HG03045 (cell line): ENCODE results near the gene NXN.
"Not testable (repeated sequence)": the region's sequence is repeated elsewhere in the genome, so short reads cannot be mapped to it uniquely, and the experiment has no call there.

Source experiments
- ATAC-seq: cut with Tn5 transposase; IDR thresholded peaks from one replicate; pipeline ENCODE4 v1.9.1; 2021; ENCODE audit warnings: mild to moderate bottlenecking, moderate library complexity; ENCODE audit not compliant: unreplicated experiment

NXN gene

DNA sequence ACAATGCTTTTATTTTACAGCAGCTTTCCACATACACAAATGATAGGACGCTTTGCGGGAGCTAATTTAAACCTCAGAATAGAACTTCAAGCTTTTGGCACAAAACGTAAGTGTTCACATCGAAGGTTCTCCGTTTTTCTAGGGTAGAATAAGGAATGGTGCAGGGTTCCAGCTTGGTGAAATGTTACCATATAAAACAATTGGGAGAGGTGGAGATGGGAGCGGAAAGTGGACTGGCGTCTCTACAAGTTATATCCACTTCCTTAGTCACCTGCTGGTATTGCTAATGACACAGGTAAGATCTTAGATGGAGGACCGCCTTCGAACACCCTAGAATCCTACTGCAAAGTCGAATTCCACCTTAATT is 1.7 kb upstream of the NXN start:
- ATAC-seq = no peak

DNA sequence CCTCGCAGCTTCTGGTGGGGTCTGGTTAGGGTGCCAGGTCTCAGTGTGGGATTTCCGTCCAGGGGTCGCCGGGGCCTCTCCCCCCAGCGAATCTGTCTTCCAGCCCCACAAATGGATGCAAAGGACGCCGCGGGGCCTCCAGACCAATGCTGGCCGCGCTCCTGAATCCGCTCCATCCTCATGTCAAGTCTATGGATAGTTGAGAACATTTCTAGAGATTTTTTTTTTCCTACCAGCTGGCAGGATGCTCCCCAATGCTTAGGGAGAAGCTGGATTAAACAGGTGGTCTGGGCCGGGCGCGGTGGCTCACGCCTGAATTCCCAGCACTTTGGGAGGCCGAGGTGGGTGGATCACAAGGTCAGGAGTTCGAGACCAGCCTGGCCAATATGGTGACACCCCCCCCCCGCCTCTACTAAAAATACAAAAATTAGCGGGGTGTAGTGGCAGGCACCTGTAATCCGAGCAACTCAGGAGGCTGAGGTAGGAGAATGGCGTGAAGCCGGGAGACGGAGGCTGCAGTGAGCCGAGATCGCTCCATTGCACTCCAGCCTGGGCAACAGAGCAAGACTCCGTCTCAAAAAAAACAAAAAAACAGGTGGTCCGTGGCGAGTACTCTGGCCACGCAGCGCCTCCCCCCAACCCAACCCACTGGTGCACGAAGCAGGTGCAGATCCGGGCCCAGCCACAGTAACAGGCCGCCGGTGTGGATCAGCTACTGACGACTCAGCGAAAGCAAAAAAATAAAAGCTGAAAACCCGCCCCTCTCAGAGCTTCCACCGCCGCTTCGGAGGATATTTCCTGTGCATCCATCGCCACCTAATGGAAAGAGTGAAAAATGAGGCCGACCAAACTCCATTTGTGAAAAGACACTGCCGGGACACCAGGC is 1.1 kb upstream of the NXN start:
- no peak for ATAC-seq

DNA sequence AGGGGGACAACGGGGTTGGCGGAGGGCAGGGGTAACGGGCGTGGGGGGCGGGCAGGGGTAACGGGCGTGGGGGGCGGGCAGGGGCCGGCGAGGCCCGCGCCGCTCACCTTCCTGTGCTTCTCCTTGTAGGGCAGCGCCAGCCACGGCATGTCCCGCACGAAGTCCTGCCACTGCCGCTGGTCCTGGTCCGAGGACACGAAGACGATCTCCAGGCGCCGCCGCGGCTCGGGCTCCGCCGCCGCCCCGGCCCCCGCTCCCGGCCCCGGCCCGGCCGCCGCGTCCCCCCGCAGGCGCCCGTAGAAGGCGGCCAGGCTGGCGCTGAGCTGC is 401 bp downstream of the NXN start:
- no peak for ATAC-seq

DNA sequence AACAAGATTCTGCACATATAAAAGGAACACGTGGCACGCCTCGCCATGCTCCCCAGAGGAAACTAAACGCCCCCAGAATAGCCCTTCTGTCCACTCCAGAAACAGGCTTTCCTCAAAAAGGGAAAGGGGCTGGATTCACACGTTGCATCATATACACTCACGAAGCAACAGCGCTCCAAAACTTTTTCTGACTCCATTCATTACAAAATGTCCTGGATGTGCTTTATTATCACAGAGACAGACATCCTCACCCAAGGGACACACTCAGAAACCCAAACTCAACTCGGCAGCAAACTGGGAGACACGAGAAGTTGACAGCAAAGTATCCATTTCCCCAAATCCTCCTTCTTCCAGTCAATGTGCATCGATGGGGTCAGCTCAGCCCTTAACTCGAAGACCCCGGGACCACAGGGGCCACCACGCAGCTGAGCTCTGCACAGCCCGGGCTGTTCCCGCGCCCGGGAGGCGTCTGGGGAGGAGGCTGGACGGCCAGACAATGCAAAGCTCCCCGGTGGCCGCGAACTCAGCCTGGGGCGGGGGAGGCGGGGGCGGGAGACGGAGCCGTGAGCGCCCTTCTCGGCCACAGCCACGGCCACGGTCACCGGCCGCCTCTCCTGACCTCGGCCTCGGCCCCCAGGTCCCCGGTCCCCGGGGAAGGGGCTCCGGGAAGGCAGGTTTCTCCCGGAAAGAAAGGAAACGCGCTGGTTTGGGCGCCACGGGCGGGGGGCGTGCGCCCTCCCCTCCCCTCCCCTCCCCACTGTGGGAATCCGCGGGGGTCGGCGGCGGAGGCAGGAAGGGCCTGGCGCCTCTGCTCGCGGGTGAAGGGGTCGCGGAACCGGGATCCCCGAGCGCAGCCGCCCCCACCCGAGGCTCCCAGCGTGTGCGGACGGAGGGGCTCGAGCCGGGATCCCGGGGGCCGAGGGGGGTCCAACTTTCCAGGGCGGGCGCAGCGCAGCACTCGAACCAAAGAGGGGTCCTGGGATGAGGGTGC is 1.2 kb downstream of the NXN start:
- ATAC-seq = no peak

DNA sequence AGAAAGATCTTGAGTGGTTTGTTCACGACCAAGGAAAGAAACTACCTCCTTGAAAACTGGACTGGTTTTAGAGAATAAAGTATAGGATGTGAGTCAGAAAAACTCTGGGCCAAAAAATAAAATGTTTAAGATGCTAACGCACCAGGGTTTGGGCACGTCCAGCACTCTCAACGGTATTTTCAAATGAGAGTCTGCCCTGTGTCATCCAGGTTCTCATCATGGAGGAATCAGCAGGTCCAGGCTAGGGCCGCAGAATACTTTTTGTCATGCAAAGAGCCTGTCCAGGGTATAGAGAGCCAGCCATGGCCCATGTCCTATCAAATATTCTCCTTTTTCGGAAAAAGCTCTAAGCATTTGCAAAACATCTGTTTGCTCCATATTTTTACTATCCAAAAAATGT is 2.4 kb downstream of the NXN start:
- ATAC-seq = no peak

DNA sequence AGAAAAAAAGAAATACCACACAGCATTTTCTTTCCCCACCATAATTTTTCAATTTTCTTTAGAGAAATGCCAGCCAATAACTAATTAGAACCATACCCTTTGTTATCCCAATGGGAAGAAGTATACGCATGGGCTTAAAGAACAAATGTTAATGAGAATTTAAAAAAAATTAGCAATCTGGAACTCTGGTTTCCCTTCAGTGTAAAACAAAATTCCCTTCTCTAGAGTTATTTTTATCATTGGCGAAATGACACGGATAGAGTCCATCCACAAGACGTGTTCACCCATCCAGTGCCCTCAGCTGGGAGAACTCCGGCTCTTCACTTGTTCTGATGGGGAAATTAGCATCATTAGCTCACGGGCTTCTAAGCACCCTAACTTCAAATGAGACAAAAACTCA is 3.3 kb downstream of the NXN start:
- no peak for ATAC-seq

DNA sequence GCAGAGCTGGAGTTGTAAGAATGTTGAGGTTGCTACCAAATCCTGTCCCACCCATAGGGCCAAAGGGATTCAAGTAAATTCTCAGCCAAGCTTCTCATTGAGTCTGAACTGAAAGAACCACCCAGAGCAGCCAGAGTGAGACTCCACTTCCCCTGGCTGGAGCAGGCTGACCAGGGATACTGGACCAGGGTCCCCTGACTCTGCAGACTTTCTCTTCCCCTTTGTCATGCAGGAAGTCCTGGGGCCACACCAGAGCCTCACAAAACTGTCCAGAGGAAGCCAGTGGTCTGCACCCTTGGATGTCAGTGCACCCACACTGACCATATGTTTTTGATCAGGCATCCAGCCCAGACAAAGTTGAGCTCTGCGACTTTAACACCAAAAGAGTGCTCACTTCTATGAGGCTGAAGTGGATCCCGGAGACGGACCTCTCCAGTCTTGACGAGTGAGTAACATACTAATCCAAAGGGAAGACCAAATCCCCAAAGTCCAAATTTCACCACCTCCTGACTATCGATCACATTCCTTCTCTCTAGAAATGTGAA is 4.1 kb downstream of the NXN start:
- ATAC-seq = no peak

DNA sequence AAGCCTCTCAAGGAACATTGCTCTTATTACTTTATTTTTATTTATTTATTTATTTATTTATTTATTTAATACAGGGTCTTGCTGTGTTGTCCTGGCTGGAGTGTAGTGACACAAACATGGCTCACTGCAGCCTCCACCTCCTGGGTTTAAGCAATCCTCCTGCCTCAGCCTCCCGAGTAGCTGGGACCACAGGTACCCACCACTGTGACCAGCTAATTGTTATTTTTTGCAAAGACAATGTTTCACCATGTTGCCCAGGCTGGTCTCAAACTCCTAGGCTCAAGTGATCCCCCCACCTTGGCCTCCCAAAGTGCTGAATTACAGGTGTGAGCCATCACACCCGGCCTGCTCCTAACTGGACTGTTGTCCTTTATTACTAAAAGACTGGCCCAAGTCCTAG is 4.8 kb downstream of the NXN start:
- not testable (repeated sequence) for ATAC-seq

DNA sequence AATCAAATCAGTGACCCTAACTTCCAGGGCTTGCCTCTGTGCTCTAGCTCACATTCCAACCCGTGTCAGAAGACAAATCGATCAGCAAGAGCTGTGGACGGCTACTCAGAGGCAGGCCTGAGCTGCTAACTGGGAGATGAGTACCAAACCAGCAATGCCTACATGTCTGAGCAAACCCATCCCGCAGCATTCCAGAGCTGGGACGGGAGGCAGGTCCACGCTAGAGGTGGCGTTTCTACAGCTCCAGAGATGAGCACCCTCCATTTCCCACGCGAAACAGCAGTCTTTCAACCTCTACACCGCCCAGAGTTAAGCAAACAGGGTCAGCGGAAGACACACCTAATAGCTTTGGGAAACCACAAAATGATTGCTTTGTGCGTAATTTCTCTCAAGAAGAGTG is 6.5 kb downstream of the NXN start:
- no peak for ATAC-seq

DNA sequence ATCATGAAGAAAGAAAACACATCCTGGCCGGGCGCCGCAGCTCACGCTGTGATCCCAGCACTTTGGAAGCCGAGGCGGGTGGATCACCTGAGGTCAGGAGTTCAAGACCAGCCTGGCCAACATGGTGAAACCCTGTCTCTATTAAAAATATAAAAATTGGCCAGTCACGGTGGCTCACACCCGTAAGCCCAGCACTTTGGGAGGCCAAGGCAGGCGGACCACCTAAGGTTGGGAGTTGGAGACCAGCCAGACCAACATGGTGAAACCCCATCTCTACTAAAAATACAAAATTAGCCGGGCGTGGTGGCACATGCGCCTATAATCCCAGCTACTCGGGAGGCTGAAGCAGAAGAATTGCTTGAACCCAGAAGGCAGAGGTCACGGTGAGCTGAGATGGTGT is 7.7 kb downstream of the NXN start:
- not testable (repeated sequence) for ATAC-seq

DNA sequence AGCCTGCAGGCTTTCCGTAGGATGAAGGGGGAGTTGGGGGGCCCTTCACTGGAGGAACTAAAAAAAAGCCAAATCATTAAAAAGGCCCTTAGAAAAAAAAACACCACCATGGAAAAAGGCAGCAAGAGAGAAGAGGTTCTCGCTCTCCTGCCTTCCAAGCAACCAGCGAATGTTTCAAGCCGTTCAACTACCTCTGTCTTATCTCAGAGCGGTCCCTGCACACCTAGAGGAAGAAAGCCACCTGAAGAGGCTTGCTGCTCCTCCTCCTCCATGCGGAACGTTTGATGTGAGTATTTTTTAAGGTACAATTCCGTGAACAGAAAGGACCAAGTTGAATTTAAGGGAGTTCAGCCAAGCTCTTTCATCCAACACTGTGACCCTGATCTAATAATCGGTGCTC is 9.2 kb downstream of the NXN start:
- ATAC-seq = no peak

DNA sequence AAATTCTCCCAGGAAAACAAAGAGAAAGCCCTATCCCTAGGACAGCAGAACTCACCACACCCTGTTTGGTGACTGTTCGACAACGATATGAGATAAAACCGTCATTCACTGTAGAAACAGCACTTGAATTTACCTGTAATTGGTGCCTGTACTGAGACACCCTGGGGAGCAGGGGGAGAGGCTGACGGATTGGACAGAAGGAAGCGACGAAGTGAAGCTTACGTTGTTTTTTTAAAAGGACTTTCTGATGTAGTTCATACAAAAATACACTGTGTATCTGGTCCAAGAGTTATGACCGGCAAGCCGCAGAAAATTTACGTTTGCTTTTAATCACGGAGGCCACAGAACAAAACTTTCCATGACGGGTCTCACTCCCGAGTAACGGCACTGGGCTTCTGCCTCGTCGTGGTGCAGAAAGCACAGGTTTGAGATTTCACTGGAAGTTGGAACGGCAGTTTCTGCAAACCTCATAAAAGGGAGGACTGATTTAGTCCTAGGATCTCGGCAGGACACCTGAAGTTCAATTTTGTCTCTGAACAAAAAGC is 9.7 kb downstream of the NXN start:
- no peak for ATAC-seq

DNA sequence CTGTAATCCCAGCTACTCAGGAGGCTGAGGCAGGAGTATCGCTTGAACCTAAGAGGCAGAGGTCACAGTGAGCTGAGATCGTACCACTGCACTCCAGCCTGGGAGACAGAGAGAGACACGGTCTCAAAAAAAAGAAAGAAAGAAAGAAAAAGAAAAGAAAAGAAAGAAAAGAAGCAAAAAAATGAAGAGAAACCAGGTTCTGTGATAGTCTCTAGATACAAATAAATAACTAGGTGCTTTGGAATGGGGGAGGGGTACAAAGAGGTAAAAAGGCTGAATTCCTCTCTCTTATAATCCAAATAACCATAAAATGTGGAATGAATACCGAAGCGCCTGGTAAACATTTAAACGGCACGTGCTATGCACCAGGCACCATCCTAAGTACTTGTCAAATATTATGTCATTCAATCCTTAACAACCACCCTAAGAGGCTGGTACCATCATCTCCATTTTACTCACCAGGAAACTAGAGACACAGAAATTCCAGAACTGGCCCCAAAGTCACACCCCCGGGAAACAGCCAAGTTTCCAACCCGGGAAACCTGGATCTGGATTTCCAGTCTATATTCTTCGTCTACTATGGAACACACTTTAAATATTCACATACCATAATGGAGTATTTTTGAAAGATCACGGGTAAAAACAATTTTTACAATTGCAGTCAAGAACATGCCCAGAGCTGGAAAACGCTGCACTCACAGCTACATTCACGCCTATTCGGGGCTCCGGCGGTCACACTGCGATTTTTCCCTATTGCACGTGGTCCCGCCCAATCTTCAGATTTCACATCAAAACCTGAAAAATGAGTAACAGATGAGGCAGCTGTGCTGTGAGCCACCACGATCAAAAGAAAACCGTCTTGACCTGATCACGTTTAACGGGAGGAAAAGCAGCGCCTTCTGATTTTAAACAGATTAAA is 10.5 kb downstream of the NXN start:
- no peak for ATAC-seq

DNA sequence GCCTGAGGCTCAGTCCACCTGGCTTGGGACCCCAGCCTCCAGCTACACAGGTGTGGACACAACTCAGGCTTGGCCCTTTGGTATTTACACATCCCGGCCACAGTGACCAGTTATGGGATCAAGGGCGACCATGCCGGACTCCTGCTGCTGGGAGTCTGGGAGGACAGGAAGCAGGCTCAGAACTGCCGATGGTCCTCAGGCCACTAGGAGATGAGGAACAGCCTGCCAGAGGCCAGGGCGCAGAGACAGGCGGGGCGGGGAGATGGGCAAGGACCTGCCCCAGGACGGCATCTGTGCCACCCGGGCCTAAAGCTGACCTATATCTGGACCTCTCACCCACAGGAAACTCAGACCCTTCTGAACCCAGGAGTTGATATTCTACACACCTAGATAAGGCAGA is 12.5 kb downstream of the NXN start:
- ATAC-seq = no peak

DNA sequence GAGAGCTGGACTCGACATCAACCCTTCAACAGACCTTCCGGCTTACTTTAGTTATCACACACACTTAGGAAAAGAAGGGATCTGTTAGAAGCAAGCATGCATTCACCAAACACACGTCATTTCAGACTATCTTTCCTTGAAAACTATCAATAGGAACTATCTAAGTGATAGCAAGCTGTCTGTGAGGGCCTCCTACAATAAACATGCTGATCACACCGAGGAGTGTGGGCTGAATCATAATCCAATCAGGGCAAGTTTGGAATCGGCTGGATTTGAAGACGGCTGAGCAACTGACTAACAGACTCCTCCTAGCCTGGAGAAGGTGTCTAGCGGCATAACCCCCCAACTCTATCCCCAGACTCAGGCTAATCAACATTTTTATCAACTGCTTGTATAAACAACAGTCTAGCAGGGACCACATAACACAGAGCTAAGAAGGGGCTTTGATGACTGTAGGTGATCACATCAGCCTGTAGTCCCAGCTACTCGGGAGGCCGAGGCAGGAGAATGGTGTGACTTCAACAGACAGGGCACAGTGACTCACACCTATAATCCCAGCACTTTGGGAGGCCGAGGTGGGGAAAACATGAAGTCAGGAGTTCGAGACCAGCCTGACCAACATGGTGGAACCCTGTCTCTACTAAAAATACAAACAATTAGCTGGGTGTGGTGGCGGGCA is 14.1 kb downstream of the NXN start:
- ATAC-seq = no peak

DNA sequence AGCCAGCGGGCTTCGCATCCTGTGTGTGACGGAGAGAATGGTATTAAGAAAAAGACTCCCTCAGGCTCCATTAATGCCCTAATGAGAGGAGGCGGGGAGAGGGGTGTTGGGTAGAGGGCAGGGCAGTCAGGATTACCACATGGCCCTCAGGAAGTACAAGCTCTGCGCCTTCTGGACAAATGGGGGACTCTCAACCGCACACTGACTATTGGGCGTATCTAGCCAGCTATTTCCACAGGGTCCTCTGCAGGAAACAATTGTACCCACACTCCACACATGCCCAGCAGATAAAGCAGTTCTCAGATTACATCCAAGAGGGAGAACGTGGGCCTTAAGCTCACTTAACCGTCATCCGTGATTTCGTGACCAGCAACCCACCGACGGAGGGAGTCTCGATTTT is 14.7 kb downstream of the NXN start:
- no peak for ATAC-seq

DNA sequence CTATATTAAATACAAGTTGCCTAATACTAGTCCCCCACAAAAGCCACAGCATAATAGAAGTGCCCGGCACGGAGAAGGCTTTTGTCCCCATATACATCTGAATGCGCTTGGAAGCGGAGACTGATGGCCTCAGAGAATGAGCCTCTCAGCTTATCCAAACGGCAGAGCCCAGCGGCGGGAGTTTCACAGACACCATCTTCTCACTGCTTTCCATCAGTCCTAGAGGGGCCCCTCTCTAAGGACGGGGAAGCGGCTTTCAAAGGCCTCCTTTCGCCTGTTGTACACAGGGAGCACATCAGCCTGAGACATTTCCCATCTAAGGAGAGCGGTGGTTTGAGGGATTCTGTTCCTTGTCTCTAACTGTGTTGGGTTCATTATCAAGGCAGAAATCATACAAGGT is 16.9 kb downstream of the NXN start:
- ATAC-seq = no peak

DNA sequence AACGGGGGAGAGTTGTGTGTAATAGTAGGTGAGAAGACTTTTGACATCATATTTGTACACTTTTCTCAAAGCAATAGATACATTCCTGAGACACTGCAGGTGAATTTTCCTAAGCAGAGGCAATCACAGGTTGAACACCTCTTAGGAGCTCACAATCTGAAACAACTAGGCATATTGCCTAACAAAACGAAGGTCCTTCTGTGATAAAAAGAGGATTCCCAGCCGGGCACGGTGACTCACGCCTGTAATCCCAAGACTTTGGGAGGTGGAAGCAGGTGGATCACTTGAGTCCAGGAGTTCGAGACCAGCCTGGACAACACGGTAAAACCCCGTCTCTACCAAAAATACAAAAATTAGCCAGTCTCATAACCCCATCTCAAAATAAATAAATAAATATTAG is 17.4 kb downstream of the NXN start:
- no peak for ATAC-seq

DNA sequence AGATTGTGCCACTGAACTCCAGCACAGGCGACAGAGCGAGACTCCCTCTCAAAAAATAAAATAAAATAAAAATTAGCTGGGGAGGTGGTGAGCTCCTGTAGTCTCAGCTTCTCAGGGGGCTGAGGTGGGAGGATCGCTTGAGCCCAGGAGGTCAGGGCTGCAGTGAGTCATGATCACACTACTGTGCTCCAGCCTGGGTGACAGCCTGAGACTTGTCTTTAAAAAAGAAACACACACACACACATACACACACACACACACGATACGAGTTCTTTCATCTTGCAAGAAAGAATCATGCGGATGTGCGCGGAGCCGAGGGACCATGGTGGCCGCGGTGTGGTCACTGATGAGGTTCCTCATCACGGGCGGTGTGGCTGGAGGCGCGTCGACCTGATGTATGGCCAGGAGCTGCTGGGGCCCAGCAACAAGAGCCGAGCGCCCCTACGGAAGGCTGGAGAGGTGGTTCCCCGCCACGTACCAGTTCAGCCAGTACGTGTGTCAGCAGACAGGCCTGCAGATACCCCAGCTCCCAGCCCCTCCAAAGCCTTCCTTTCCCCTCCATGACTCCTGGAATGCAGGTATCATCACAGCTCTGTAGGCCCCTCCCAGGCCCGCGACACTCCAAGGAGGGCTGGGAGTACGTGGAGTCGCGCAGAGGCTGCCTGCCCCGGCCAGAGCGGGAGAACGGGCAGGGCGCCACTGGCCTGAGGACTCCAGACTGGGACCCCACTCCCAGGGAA is 20.7 kb downstream of the NXN start:
- no peak for ATAC-seq
